Forelimb muscle (tissue), 1 donor: ENCODE measurements around the gene VSTM2L. TPM values are rescaled to one million over a fixed set of nuclear protein-coding genes. Genes with fewer than 3 reads are reported as not detected.

Source experiments
- DNase-seq: peaks from one replicate; pipeline ENCODE4 v3.0.0-alpha.2; 2013; ENCODE audit warnings: low read depth
- polyA plus RNA-seq: library from polyadenylated mRNA; unstranded; fragments of 120-200 nt; gene quantifications from one replicate; pipeline ENCODE4 v1.2.1, GENCODE V29; 2013; ENCODE audit not compliant: insufficient read length

The VSTM2L gene
- polyA plus RNA-seq, 1 donor = 3.5 TPM

DNA sequence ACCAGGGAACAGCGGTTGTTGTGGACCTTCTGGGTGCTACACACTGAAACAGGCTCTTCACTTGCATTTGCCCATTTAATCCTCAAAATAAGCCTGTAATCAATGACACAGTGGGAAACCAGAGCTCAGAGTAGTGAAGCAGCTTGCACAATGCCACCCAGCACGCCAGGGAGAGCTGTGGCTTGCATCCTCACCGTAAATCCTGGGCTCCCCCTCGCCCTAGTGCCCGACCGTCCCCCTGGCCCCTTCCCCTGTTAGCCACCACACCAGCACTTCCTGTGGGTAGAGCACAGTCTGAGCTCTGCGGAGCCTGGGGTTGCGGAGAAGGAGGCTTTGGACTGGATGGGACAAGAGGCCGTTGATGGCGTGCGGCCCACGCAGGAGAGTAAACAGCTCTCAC lies 14.5 kb downstream of the VSTM2L start:
- DNase-seq = no peak

DNA sequence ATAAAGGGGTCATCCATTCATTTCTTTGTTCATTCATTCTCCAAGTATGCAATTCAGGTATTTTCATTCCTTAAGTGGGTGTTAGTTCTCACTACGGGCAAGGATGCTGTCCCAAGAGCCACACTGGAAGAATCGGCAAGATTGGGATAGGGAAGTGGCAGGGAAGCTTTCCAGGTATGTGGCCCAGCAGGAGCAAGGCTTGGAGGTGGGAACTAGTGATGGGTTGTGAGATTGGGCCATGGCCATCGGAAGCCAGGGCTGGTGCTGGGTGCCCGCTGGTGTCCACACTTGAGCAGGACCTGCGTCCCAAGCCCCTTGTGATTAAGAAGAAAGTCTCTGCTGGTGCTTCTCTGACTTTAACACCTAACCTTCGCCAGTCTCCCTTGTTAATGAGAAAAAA lies 15.1 kb downstream of the VSTM2L start:
- no peak for DNase-seq

DNA sequence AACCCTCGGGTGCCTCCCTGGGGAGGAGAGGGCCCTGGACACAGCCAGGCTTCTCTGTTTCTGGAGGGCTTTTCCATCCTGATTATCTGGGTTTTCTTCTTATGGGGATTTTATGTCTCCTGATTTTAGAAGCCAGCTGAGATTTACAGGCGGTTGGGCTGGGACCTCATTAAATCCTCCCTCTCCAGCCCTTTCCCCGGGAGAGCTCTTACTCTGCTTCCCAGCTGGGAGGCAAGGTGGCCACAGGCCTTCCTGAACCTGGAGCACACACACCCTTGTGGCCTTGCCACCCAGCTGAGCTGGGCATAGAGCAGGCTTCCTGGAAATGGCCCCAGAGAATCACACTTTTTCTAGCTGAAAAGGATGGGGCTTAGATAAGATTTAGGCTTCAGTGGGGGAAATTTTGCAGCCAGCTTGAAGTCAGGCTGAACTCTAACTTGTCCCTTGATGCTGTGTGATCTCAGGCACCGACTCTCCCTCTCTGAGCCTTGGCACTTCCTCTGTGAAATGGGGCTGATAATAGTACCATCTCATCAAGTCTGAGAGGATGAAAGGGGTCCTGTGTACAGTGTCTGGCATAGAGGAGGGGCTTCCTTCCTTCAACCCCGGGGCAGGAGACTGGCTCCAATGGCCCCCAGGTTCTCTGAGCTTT lies 16.6 kb downstream of the VSTM2L start:
- no peak for DNase-seq

DNA sequence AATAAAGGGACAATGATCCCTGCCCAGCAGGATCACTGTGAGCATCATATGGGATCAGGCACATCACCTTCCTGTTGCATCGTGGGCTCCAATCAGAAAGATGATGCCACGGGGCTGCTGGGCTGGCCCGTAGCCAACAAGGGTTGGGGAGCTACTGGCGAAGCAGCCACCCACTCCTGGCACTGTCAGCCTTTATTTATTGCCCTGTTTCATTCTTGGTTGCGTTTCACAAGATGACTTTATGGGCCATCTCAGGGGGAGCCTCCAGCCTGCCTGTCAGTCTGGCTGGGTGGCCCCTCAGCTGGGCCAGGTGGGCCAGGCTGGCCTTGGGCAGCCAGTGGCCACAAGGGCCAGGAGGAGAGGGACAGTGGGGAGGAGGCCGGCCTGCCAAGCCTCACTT lies 17.3 kb downstream of the VSTM2L start:
- DNase-seq = no peak

DNA sequence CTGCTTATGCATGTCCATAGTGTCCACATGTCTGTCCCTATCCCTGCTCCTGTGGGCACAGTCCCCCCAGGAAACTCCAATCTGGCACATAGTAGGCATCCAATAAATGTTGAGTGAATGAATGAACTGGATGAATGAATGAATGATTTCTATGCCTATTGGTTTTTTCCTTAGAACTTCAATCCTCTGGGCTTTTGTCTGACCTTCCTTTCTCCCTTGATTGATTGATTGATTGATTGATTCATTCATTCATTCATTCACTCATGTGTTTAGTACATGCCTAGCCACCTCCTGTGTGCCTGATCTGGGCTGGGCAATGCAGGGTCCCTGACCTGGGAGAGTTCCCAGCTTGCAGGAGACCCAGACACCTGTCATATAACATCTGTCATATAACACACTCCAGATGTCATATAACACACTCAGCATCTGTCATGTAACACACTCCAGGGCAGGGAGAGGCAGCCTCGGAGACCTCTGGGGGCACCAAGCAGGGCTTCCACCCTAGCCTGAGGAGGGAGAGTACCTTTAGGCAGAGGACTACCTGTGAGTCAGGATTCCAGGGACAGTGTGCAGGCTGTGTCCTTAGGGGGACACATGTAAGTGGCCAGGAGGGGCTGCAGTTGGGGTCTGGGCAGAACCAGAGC lies 17.9 kb downstream of the VSTM2L start:
- no peak for DNase-seq

DNA sequence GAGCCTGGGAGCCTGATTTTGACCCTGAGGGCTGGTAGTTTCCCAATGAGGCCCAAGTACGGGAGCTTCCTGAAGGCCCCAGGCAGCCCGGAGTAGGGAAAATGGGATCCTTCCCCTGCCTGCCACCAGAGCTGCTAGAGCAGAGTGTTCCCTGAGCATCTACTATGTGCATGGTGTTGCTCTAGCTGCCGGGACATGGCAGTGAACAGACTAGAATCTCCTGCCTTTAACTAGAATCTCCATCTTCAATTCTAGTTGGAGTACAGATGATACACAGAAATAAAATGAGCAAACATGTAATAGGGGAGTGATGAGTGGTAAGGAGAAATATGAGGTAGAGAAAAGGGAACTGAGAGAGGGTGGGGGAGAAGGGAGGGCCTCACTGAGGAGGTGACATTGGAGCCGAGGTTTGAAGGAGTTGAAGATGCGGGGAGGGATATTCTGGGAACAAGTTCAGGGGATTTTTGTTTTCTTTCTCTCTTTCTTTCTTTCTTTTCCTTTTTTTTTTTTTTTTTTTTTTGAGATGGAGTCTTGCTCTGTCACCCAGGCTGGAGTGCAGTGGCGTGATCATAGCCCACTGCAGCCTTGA lies 18.5 kb downstream of the VSTM2L start:
- no peak for DNase-seq

DNA sequence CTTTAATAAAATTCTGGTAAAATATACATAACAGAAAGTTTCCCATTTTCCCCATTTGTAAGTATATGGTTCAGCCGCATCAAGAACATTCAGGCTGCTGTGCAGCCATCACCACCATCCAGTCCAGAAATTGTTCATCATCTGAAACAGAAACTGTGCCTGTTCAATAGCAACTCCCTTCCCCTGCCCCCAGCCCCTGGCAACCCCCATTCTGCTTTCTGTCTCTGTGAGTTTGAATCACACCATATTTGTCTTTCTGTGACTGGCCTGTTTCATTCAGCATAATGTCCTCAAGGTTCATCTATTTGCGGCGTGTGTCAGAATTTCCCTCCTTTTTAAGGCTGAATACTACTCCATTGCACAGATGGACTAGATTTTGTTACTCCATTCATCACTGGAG lies 19.1 kb downstream of the VSTM2L start:
- no peak for DNase-seq

DNA sequence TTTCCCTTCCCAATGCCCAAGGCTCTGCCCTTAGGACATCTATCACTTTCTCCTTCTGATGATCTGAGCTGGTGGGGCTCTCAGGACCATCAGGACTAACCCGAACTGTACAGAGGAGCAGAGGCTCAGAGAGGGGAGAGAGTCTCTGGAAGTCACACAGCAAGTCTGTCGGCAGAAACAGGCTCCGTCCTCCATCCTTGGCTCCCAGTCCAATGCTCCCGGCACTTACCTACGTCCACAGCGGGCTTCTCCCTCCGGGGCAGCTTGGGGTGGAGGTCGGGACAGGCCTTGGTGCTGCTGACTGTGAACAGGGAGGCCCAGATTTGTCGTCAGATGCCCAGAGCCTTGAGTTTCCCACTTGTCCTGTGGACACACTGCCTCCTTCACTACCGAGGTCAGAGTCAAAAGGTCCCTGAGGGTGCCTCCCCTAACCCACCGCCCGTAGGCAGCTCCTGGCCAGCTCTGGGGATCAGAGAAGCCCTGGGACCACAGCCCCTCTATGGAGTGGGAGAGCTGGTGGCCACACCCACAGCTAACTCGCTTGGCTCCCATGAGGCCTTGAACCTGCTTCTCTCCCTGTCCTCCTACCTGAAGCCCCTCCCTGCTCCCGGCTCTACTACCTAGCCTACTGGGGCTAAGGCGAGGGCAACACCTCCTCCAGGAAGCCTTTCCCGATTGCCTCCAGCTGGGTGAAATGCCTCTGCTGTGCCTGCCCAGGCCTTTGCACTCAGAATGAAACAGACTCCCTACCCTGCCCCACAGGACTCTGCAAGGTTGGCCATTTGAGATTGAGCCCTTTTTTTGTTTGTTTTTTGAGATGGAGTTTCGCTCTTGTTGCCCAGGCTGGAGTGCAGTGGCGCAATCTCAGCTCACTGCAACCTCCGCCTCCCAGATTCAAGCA lies 22.6 kb downstream of the VSTM2L start:
- no peak for DNase-seq

DNA sequence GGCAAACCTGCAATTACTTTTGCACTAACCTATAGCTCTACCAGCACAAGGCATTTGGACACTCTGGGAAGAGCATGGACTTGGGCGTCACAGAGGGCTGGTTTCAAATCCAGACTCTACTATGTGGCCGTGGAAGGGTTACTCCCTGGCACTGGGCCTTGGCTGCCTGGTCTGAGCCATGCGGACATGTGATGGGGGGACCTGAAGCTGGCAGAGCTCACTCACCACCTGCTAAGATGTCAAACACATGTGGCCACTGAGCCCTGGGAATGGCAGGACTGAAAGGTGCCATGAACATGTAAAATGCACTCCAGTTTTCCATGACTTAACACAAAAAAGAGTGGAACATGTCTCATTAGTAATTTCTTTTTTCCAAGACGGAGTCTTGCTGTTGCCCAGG lies 23.7 kb downstream of the VSTM2L start:
- no peak for DNase-seq

DNA sequence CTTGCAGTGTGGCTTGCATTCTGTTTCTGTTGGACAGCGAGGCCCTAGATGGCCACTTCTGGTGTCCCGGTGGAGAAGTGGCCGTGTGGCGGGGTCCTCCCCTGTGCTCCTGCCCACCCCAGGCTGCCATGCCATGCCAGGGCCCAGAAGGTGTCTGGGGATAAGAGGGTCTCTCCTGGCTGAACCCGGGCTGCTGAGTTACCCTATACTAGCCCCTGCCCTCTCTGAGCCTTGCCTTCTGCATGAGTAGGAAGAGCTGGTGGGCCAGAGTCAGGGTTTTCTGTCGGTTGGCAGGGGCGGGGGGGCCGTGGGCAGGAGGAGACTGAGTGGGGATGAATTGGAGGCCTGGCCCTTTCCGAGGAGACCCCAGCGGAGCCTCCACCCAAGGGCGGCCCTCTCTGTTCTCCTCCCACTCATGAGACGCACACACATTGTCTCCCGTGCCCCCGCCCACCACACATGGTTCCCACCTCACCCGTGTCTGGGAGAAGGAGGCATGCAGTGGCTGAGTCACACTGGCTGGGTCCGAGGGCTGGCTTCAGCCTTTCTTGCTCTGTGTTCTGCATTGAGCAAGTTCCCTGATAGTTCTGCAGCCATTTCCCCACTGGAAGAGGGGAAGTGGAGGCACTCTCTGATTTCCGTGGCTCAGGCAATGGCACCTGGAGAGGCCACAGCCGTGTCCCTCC lies 24.6 kb downstream of the VSTM2L start:
- DNase-seq = no peak

DNA sequence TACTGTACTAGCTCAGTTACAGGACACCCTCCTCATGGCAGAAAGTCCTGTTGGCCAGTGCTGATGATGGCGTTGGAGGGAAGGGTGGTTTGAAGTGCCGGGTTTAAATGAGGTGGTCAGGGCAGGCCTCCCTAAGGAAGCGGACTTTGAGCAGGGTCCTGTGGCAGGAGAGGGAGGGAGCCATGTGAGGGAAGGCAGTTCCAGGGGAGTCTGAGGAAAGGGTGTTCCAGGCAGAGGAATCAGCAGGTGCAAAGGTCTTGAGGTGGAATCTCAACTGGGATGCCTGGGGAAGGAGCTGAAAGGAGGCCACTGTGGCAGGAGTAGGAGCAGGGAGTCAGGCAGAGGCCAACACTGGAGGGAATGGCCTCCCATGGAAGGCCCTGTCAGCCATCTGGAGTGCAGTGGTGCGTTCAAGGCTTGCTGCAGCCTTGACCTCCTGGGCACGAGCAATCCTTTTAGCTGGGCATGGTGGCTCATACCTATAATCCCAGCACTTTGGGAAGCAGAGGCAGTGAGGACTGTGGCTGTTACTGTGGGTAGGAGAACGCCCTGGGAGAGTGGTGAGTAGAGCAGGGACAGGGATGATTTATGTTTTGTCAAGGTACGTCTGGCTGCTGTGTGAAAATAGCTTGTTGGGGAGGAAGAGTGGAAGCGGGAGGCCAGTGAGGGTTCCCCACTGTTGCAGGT lies 26.2 kb downstream of the VSTM2L start:
- no peak for DNase-seq

DNA sequence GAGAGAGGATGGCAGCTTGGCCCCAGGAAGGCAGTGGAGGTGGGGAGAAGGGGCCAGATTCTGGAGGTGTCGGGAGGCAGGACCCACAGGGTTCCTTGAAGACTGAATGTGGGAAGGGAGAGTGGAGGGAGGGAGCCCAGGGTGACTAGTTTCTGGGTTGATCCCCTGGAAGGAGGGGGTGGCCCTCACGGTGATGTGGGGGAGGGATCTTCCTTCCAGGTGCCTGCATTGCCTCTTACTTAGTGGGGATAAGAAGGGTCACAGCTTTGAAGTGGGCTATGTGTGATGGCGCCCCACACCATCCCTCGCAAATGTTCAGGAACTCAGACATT lies 26.7 kb downstream of the VSTM2L start:
- DNase-seq = no peak

DNA sequence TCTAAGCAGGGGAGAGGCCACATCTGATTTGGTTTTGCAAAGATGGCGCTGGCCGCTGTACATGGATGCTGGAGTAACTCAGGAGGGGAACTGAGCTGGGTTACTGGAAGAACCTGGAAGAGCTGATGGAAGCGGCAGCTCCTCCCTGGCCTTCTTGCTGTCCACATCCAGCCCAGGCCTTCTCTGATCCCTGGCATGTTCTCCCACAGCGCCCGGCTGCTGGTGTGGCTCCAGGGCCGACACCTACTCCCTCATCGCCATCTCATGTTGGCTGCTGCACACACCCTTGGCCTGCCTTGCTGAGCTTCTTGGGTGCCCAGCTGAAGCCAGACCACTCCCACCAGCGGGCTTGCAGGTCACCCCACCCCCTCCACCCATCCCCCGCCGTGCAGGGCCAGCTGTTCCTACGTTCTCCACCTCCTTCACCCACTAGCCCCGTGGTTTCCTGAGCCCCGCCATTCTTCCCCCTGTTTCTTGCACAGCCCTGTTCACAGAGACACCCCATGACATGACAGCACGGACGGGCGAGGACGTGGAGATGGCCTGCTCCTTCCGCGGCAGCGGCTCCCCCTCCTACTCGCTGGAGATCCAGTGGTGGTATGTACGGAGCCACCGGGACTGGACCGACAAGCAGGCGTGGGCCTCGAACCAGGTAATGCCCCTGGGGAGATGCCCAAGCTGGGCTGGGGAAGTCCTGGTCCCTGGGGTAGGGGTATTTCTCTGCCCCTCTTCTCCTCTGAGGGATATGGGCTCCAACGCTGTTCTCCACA lies 28.4 kb downstream of the VSTM2L start:
- DNase-seq = no peak

DNA sequence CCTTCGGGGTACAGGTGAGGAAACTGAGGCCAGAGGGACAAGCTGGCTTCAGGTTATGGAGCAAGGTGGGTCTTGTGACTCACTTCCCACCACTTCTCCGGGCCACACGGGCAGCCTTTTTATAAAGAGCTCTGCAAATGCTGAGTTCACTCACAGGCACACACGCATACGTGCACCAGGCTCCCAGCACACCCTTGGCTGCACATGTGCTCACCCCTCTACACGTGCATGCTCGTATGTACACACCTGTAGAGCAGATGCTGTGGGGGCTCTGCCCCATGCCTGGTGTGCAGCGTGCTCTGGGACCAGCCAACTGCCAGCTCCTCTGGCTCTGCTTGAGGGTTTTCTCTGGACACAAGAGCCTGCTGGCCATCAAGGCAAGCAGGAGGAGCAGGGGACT lies 29.1 kb downstream of the VSTM2L start:
- DNase-seq = no peak

DNA sequence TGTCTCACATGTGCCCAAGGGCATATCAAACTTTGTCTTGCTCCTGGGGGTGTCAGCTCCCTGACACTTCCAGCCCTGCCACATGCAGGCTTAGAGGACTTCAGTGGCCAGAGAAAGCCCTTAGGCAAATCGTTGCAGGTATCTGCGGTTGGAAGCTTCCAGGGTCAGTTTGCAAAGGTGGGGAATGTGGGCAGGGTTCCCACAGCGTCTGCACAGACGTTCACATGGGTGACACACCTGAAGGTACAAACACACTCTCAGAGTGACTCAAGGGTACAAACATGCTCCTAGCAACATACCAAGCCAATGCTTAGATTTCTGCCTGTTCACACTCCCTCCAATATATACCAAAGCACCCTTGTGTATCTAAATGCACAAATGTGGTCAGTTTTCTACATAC lies 30.0 kb downstream of the VSTM2L start:
- DNase-seq = no peak

DNA sequence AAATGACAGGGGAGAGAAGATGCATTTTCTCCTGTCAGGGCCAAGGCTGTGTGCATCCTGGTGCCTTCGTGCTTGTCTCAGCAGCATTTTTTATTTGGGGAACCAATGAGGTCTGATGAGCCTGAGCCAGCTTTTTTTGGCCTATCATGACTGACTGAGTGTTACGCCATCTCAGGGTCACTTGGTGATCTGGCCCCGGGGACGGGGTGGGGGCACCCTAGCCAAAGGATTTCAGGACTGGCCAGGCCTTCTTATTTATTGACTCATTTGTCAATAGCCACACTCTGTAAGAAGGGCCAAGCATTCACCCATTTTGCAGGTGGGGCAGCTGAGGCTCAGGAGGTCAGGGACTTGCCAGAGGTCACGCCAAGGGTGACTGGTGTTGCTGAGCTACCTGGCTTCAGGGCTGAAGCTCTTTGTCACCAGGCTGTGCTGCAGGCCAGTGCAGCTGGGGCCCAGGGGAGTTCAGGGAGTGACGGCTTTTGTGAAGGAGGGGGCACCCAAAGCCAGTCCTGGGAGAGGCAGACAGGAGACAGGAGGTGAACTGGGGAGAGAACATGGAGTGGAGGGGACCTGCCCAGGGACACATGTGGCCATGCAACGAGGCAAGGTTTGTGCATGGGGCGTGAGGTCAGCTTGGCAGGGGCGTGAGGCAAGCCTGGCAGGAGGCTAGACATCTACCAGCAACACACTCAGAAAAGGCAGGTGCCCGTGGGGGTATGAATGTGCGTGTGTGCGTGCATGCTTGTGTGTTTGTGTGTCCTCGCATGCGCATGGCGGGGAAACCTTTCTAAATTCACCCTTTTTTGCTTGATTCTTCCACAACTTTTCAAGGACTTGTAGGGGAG lies 31.1 kb downstream of the VSTM2L start:
- no peak for DNase-seq

DNA sequence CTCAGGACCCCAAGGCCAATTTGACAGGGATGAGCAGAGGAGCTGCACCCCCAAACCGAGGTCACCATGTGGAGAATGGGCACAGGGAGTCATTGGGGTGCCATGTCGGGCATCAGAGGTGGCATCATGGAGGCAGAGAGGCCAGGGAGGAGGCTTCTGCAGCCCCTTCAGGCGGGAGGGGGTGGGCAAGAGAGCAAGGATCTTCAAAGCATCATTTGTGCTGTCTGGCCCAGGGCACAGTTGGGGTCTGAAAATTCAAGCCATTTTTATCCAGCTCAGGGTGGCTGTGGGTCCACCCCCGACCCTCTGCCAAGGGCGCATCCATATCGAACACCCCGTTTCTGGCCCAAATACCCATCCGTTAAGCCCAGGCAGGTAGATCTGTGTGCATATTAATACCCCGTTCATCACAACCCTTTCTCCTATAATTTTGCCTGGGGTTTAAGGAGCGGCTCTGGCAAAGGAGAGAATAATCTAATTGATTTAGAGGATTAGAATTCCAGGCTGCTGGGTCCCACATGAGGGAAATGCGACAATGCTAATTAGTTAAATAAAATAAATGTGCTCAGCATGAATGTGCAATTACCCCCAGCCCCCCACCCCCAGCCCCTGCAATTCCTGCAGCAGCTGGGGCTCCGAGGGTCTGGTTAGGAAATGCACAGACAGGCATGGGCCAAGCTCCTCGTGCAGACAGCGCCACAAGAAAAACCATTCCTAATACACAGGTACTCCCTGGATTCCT lies 31.9 kb downstream of the VSTM2L start:
- DNase-seq = no peak

DNA sequence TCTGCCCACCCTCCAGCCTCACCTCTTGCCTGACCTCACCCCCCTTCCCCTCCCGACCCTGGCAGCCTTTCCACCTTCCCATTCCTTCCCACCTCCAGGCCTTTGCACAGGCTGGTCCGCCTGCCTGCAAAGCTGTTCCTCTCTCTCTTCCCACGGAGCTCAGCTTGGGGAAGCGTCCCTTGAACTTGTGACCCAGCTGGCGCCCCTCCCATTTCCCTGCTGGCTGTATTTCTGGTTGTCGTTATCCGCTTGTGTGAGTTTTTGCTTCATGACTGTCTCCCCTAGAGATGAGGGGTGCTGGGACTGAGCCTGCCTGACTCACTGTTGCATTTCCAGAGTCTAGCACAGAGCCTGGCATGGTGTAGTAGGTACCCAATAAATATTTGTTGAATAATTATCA lies 32.5 kb downstream of the VSTM2L start:
- DNase-seq = no peak

DNA sequence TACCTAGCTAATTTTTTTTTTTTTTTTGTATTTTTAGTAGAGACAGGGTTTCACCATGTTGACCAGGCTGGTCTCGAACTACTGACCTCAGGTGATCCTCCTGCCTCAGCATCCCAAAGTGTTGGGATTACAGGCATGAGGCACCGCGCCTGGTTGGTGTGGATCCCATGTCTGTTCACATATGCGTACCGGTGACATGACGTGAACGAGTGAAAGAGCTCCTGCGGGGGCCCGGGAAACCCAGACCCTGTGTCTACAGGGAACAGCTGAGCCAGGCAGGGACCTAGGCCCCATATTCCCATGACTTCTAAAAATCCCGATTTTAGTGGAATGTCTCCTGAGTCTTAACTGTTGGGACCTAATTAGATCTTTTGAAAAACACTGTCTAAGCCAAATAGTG lies 33.1 kb downstream of the VSTM2L start:
- DNase-seq = no peak
